Hematopoietic multipotent progenitor cell treated with erythropoietin and hydrocortisone succinate and interleukin-3 and kit ligand, for 17 days (in vitro differentiated cells): Measurements from ENCODE around the gene PPP1CA.

Experiments
- DNase-seq: peaks from one replicate; pipeline ENCODE4 v3.0.0-alpha.2; 2015; ENCODE audit warnings: low spot score

Gene PPP1CA

GRCh38 chr11:67401495-67402191 lies at the start of gene PPP1CA:
Gene PPP1CA (minus strand): TSS chr11:67401858. CDS start chr11:67401782, 76 bp downstream.
- peak; percentile 92 for DNase-seq

GRCh38 chr11:67450796-67451657 lies 49.4 kb upstream of the PPP1CA start:
- no peak for DNase-seq

- no peak for DNase-seq
Measured at GRCh38 chr11:67449116-67449844, 47.6 kb upstream of the PPP1CA start.

- no peak for DNase-seq
Measured at GRCh38 chr11:67448220-67448609, 46.6 kb upstream of the PPP1CA start.

- no peak for DNase-seq
Measured at GRCh38 chr11:67445515-67445914, 43.9 kb upstream of the PPP1CA start.

- DNase-seq = no peak
Measured at GRCh38 chr11:67442504-67443404, 41.1 kb upstream of the PPP1CA start.

- DNase-seq = no peak
Measured at GRCh38 chr11:67441731-67442351, 40.2 kb upstream of the PPP1CA start.

GRCh38 chr11:67441098-67441563 lies 39.5 kb upstream of the PPP1CA start:
- DNase-seq = no peak

- no peak for DNase-seq
Measured at GRCh38 chr11:67440229-67441097, 38.8 kb upstream of the PPP1CA start.

GRCh38 chr11:67439321-67440228 lies 37.9 kb upstream of the PPP1CA start:
- peak; percentile 22 for DNase-seq

GRCh38 chr11:67438158-67438902 lies 36.7 kb upstream of the PPP1CA start:
- DNase-seq = no peak

- no peak for DNase-seq
Measured at GRCh38 chr11:67437809-67438157, 36.1 kb upstream of the PPP1CA start.

GRCh38 chr11:67437082-67437808 lies 35.6 kb upstream of the PPP1CA start, which contains the start of gene PTPRCAP:
Gene PTPRCAP (minus strand): TSS chr11:67437682. CDS start chr11:67437619, 63 bp downstream.
- no peak for DNase-seq

GRCh38 chr11:67436459-67437081 lies 34.9 kb upstream of the PPP1CA start:
- DNase-seq = no peak

- DNase-seq = no peak
Measured at GRCh38 chr11:67435727-67436458, 34.2 kb upstream of the PPP1CA start.

- no peak for DNase-seq
Measured at GRCh38 chr11:67435031-67435726, 33.5 kb upstream of the PPP1CA start.
